Effector memory CD4-positive, alpha-beta T cell (primary cell): ENCODE measurements around the gene FAM174B.
"Not testable (repeated sequence)": the region's sequence is repeated elsewhere in the genome, so short reads cannot be mapped to it uniquely, and the experiment has no call there.

ENCODE experiments used
- DNase-seq, 3 donors: peaks; one replicate each; pipeline ENCODE4 v3.0.0-alpha.2; 2020
- H3K27ac ChIP-seq: 2 replicates; pipeline ENCODE4 v1.7.0; 2013; ENCODE audit warnings: mild to moderate bottlenecking, low read length, moderate library complexity; ENCODE audit not compliant: insufficient read depth, poor library complexity, severe bottlenecking
- H3K27me3 ChIP-seq: replicated peaks from 2 replicates; pipeline ENCODE4 v1.7.0; 2013; ENCODE audit warnings: mild to moderate bottlenecking, low read length; ENCODE audit not compliant: insufficient read depth, control insufficient read depth, poor library complexity, severe bottlenecking
- H3K36me3 ChIP-seq: 2 replicates; pipeline ENCODE4 v1.7.0; 2013; ENCODE audit warnings: mild to moderate bottlenecking, low read length, moderate library complexity; ENCODE audit not compliant: control insufficient read depth, insufficient read depth
- H3K4me1 ChIP-seq: 2 replicates; pipeline ENCODE4 v1.7.0; 2013; ENCODE audit warnings: low read length, mild to moderate bottlenecking; ENCODE audit not compliant: control insufficient read depth, insufficient read depth, poor library complexity, severe bottlenecking
- H3K4me3 ChIP-seq: 2 replicates; pipeline ENCODE4 v1.7.0; 2013; ENCODE audit warnings: low read length, low read depth, mild to moderate bottlenecking; ENCODE audit not compliant: insufficient read depth, poor library complexity, severe bottlenecking
- H3K9me3 ChIP-seq: 2 replicates; pipeline ENCODE4 v1.7.0; 2013; ENCODE audit warnings: mild to moderate bottlenecking, low read length, moderate library complexity; ENCODE audit not compliant: control insufficient read depth

FAM174B gene

DNA sequence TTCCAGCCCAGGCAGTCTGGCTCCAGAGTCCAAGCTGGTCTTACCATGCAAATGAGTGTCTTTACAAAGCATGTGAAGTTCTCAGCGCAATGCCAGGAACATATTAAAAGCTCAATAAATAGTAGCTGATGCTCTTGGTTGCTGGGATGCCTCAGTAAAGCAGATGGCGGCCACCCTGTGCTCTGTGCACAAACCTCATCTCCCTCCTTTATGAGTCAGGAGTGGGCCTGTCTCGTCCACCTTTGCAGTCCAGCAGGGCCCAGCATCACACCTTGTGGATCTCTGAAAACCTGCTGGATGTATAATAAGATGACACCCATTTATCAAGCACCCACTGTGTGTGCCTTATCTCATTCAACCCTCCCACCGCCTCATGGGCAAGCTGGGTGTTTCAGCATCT, 42.7 kb downstream of the FAM174B start:
- H3K36me3 ChIP-seq = no peaks in the 10 kb centered on the region
- no peaks in the 10 kb centered on the region for H3K9me3 ChIP-seq
- H3K27me3 ChIP-seq = no peaks in the 10 kb centered on the region
- H3K4me3 ChIP-seq = no peak overlapping the region
- no peaks in the 10 kb centered on the region for H3K4me1 ChIP-seq
- no peak for DNase-seq
- H3K27ac ChIP-seq = no peak overlapping the region

GRCh38 chr15:92611995-92612745, 43.4 kb downstream of the FAM174B start:
- Histone ChIP-seq H3K4me1 (no peaks in the 10 kb centered on the region), H3K27me3 (no peaks in the 10 kb centered on the region), H3K4me3 (no peak overlapping the region), H3K9me3 (no peaks in the 10 kb centered on the region), H3K27ac (no peak overlapping the region), H3K36me3 (no peaks in the 10 kb centered on the region)
- DNase-seq = no peak

GRCh38 chr15:92611150-92611549, 44.4 kb downstream of the FAM174B start:
- Histone ChIP-seq H3K36me3 (no peaks in the 10 kb centered on the region), H3K4me1 (no peaks in the 10 kb centered on the region), H3K4me3 (no peak overlapping the region), H3K9me3 (no peaks in the 10 kb centered on the region), H3K27ac (no peak overlapping the region), H3K27me3 (no peaks in the 10 kb centered on the region)
- DNase-seq = no peak

GRCh38 chr15:92610101-92610520, 45.5 kb downstream of the FAM174B start:
- DNase-seq = no peak

DNA sequence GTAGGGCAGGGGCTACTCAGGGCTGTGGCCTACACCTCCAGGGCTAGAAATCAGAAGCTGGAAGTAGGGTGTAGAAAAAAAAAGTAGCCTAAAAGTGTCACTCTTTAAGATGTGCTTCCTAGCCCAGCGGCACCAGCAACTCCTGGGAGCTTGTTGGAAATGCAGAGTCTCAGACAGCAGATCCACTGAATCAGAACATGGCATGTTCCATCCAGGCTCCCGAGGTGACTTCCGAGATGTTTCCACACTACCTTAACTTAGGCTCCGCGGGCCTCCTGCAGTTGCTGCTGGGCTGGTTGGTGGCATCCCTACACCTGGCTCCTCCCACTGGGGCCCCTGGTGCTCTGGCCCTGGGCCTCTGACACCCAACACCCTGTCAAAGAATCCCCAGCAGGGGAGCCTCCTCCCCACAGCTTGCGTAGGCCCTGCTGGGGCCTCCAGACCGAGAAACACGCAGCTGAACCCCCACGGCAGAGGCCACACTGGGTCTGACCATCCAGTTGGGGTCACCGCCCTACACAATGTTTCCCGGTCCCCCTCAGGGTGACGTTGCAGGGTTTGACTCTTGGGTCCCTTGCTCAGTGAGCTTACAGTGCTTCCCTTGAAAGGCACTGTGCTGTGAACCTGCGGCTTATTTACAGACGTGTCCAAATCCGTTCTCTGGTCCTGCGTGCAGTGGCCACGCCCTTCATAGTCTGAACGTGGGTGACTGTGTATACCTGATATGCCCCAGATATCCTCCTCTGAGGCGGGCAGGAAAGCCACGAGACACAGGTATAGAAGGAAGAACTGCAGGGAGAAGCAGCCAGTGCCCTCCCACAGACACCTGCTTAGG, 46.5 kb downstream of the FAM174B start:
- no peak overlapping the region for H3K4me3 ChIP-seq
- H3K27ac ChIP-seq = no peak overlapping the region
- no peak for DNase-seq
- no peaks in the 10 kb centered on the region for H3K36me3 ChIP-seq
- H3K4me1 ChIP-seq = no peaks in the 10 kb centered on the region
- no peaks in the 10 kb centered on the region for H3K27me3 ChIP-seq
- H3K9me3 ChIP-seq = no peaks in the 10 kb centered on the region

More at GRCh38 chr15:92610101-92610520, 45.5 kb downstream of the FAM174B start:
- H3K36me3 ChIP-seq = no peaks in the 10 kb centered on the region
- H3K9me3 ChIP-seq = no peaks in the 10 kb centered on the region
- H3K27ac ChIP-seq = no peak overlapping the region
- no peaks in the 10 kb centered on the region for H3K27me3 ChIP-seq
- no peaks in the 10 kb centered on the region for H3K4me1 ChIP-seq
- H3K4me3 ChIP-seq = no peak overlapping the region

- DNase-seq, H3K36me3 ChIP-seq, H3K4me3 ChIP-seq, H3K27ac ChIP-seq, H3K9me3 ChIP-seq, H3K27me3 ChIP-seq, H3K4me1 ChIP-seq: not testable (repeated sequence)
Observed at GRCh38 chr15:92606836-92607150, 48.8 kb downstream of the FAM174B start.

DNA sequence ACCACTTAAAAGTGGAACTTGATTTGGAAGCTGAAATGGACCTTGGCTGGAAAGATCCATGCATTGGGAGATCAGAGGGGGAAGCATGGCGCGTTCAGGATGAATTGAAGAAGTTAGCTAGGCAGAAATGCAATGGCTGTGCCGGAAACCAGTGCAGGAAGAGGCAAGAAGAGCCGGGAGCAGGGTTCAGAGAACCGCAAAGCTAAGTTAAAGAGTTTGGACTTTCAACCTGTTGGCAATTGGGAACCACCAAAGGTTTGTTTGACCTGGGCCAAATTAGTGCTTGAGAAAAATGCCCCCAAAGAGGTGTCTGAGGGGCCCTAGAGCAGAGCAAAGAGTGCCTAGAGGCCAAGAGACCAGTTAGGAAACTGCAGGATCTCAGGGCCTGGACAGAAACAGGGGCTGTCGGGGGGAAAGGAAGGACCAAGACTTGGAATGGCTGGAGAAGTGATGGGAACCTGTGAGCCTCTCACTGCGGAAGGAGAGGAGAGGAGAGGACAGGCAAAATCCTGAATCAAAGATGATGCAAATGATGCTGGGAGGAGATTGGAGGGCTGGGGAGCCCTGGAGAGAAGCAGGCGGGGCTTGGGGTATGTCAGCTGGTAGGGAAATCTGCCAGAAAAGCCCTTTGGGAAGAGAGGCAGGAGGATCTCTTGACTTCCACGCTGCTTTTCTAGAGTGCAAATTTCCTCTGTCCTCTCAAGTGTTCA, 49.3 kb downstream of the FAM174B start:
- Histone ChIP-seq H3K27me3 (no peaks in the 10 kb centered on the region), H3K4me3 (no peak overlapping the region), H3K4me1 (no peaks in the 10 kb centered on the region), H3K36me3 (no peaks in the 10 kb centered on the region), H3K27ac (no peak overlapping the region), H3K9me3 (no peaks in the 10 kb centered on the region)
- no peak for DNase-seq

GRCh38 chr15:92605225-92605944, 50.2 kb downstream of the FAM174B start:
- Histone ChIP-seq H3K36me3 (no peaks in the 10 kb centered on the region), H3K4me3 (no peak overlapping the region), H3K4me1 (no peaks in the 10 kb centered on the region), H3K9me3 (no peaks in the 10 kb centered on the region), H3K27me3 (no peaks in the 10 kb centered on the region), H3K27ac (no peak overlapping the region)
- no peak for DNase-seq

DNA sequence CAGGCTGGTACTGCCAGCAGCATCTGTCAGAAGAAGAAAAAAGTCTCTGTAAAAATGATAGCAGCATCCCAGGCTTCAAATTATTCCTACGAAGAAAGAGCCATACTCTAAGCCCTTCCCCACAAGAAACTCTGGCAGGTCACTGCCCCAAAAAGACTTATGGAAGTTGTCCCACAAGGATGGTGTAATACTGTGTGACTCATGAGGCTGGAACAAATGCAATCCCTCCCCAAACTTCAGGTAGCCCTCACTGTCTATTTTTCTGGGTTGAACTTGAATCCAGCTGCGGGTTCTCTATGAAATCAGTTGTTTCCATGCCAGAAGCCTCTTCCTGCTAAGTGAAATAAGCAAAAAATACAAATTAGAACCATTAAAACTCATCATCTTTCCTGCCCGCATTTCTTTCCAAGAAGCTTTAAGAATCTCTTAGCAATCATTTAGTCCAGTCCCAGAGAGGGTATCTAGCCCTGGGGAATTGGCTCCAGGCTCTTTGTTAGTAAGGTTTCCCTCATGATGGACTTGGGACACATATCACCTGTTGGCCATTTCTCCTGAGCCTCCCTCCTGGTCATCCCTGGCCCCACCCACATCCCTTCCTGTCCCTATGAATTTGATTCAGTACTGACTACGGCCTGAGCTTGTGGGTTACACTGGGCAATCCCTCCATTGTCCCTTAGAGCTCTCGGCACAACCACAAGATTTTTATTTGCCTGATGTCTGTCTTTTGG, 51.7 kb downstream of the FAM174B start:
- no peaks in the 10 kb centered on the region for H3K4me1 ChIP-seq
- no peaks in the 10 kb centered on the region for H3K27me3 ChIP-seq
- DNase-seq = no peak
- no peak overlapping the region for H3K27ac ChIP-seq
- H3K9me3 ChIP-seq = no peaks in the 10 kb centered on the region
- H3K36me3 ChIP-seq = no peaks in the 10 kb centered on the region
- no peak overlapping the region for H3K4me3 ChIP-seq
